GM12878 (cell line): ENCODE measurements around the gene COX15. TPM values are rescaled to one million over a fixed set of nuclear protein-coding genes. Genes with fewer than 3 reads are reported as not detected.

Source experiments
- ATAC-seq: fragments of 200-7000 bp; cut with Tn5 transposase; 3 replicates; pipeline ENCODE4 v1.9.1; 2020; ENCODE audit warnings: mild to moderate bottlenecking, moderate library complexity
- BruUV-seq: library from RNA; stranded (reverse); fragments of 400-500 nt; replicated peaks from 2 replicates; lab custom pipeline; 2021; lab: Mats Ljungman, UMichigan
- CTCF ChIA-PET: fragments of 300-600 bp; sonication (Branson Sonifier 250); formaldehyde crosslinking; extraction: SDS; loops from one replicate; lab custom pipeline; 2021; ENCODE audit warnings: inconsistent platforms; lab: Yijun Ruan, JAX
- POLR2A ChIA-PET: fragments of 350-600 bp; formaldehyde crosslinking; extraction: SDS; loops from one replicate; lab custom pipeline; 2021; ENCODE audit warnings: inconsistent platforms; lab: Charles Lee
- RAD21 ChIA-PET: fragments of 300-600 bp; sonication (Branson Sonifier 250); formaldehyde crosslinking; loops from one replicate; lab custom pipeline; 2023; ENCODE audit warnings: antibody characterized with exemption; ENCODE audit not compliant: unreplicated experiment; lab: Charles Lee
- SMC1A ChIA-PET: fragments of 300-600 bp; sonication (Branson Sonifier 250); formaldehyde crosslinking; loops from one replicate; lab custom pipeline; 2023; ENCODE audit not compliant: unreplicated experiment, uncharacterized antibody; lab: Charles Lee
- DNase-seq: peaks from one replicate; pipeline ENCODE4 v3.0.0-alpha.2; 2011; ENCODE audit warnings: low read depth, low spot score
- FAIRE-seq: peaks from 3 replicates; lab custom pipeline; 2011; peaks lifted over from hg19 to GRCh38; lab: Jason Lieb, UNC
- H2AFZ ChIP-seq: 2 replicates; pipeline ENCODE4 v1.6.0; 2011; ENCODE audit warnings: low read depth, low read length, control low read depth; ENCODE audit not compliant: control insufficient read depth
- H3K27ac ChIP-seq: 2 replicates; pipeline ENCODE4 v1.5.1; 2011; ENCODE audit warnings: control low read depth; ENCODE audit not compliant: control insufficient read depth, insufficient read depth
- H3K27me3 ChIP-seq, 2 experiments: replicated peaks in 1 of 2; 2 replicates each; pipeline versions ENCODE4 v1.6.0 to v1.6.1; 2011; ENCODE audit warnings: low read length in 1 of 2; ENCODE audit not compliant: control insufficient read depth in 2 of 2, insufficient read depth in 2 of 2
- H3K36me3 ChIP-seq, 2 experiments: 2 replicates each; pipeline ENCODE4 v1.5.1; 2011; ENCODE audit warnings: low read length in 1 of 2; ENCODE audit not compliant: control insufficient read depth in 2 of 2, insufficient read depth in 2 of 2
- H3K4me1 ChIP-seq: 2 replicates; pipeline ENCODE4 v1.6.1; 2011; ENCODE audit warnings: mild to moderate bottlenecking, low read length, moderate library complexity, mixed read lengths; ENCODE audit not compliant: control insufficient read depth, insufficient read depth
- H3K4me2 ChIP-seq: 2 replicates; pipeline ENCODE4 v1.6.0; 2011; ENCODE audit warnings: control low read depth; ENCODE audit not compliant: control insufficient read depth, insufficient read depth
- H3K4me3 ChIP-seq: fragments of 200-600 bp; sonication (generic); 2 replicates; pipeline ENCODE4 v1.5.1; 2016
- H3K79me2 ChIP-seq: 2 replicates; pipeline ENCODE4 v1.6.0; 2011; ENCODE audit warnings: low read length; ENCODE audit not compliant: control insufficient read depth, insufficient read depth
- H3K9ac ChIP-seq: 2 replicates; pipeline ENCODE4 v1.8.0; 2011; ENCODE audit warnings: low read length, control low read depth, mixed read lengths; ENCODE audit not compliant: control insufficient read depth, insufficient read depth
- H3K9me3 ChIP-seq: replicated peaks from 3 replicates; pipeline ENCODE4 v1.5.1; 2011; ENCODE audit warnings: mild to moderate bottlenecking, low read length; ENCODE audit not compliant: control insufficient read depth, insufficient read depth
- H4K20me1 ChIP-seq: 2 replicates; pipeline ENCODE4 v1.6.0; 2011; ENCODE audit not compliant: control insufficient read depth, insufficient read depth
- ELK1 ChIP-seq: IDR thresholded peaks from 2 replicates; pipeline ENCODE4 v1.6.1; 2012; ENCODE audit warnings: low read depth, low read length, improper control_type of control experiment
- IRF4 ChIP-seq: IDR thresholded peaks from 2 replicates; pipeline ENCODE4 v1.6.1; 2011; ENCODE audit warnings: low read depth, low read length
- JUND ChIP-seq: IDR thresholded peaks from 2 replicates; pipeline ENCODE4 v1.6.1; 2012; ENCODE audit warnings: low read depth, mild to moderate bottlenecking, low read length, improper control_type of control experiment, moderate library complexity
- KLF5 ChIP-seq: fragments of 450-650 bp; IDR thresholded peaks from 2 replicates; pipeline ENCODE4 v1.6.1; 2014; ENCODE audit warnings: mild to moderate bottlenecking; ENCODE audit not compliant: partially characterized antibody
- MYC ChIP-seq: IDR thresholded peaks from 2 replicates; pipeline ENCODE4 v1.6.1; 2011; ENCODE audit warnings: mild to moderate bottlenecking, low read length, moderate library complexity, inconsistent platforms; ENCODE audit not compliant: insufficient read depth, insufficient replicate concordance, insufficient read length, severe bottlenecking
- NFIC ChIP-seq: IDR thresholded peaks from 2 replicates; pipeline ENCODE4 v1.6.1; 2012; ENCODE audit warnings: low read depth, mild to moderate bottlenecking, inconsistent platforms, low read length, moderate library complexity
- POLR2AphosphoS5 ChIP-seq: IDR thresholded peaks from 2 replicates; pipeline ENCODE4 v1.6.1; 2011; ENCODE audit warnings: mild to moderate bottlenecking, low read length, inconsistent platforms
- RFX5 ChIP-seq: IDR thresholded peaks from 2 replicates; pipeline ENCODE4 v1.6.1; 2011; ENCODE audit warnings: low read depth, low read length, improper control_type of control experiment
- SREBF1 ChIP-seq: IDR thresholded peaks from 2 replicates; pipeline ENCODE4 v1.6.1; 2012; ENCODE audit warnings: mild to moderate bottlenecking, low read length
- SREBF2 ChIP-seq: IDR thresholded peaks from 2 replicates; pipeline ENCODE4 v1.6.1; 2012; ENCODE audit warnings: mild to moderate bottlenecking, low read length
- SRF ChIP-seq, 2 experiments: IDR thresholded peaks; 2 replicates each; pipeline ENCODE4 v1.6.1; 2011; ENCODE audit warnings: low read depth in 2 of 2, low read length in 2 of 2, mild to moderate bottlenecking in 1 of 2, moderate library complexity in 1 of 2
- WGBS: methylation state at CpG from one replicate; pipeline ENCODE4 v1.1.6; 2016; ENCODE audit warnings: low lambda C conversion rate; ENCODE audit not compliant: insufficient replicate concordance, insufficient coverage; ENCODE audit errors: missing lambda C conversion rate; 5-methylcytosine and 5-hydroxymethylcytosine counted together
- in situ Hi-C: fragments of 300-500 bp; cut with MboI; formaldehyde crosslinking; loops from 9 replicates; pipeline ENCODE4 v1.14.3; 2018; ENCODE audit warnings: mixed read lengths
- intact Hi-C: fragments of 100-400 bp; cut with micrococcal nuclease; formaldehyde crosslinking; loops from one replicate; pipeline ENCODE4 v1.14.2; 2022; ENCODE audit not compliant: unreplicated experiment
- polyA plus RNA-seq, 11 experiments: library from polyadenylated mRNA; depleted of rRNA in 4 of 11; unstranded in 6 of 11; stranded (reverse) in 5 of 11; fragments of >200 nt; fragmentation: Nextera tagmentation in 4 of 11; fragmentation: Illumina TruSeq in 1 of 11; extraction: Ambion mirVana in 4 of 11; extraction: Trizol in 1 of 11; gene quantifications; 1 replicate in 1 of 11; 2 replicates in 10 of 11; pipeline versions ENCODE4 v1.2.1 to v1.2.3, GENCODE V29; 2011 to 2016; ENCODE audit warnings: inconsistent platforms in 2 of 11, missing spikeins in 2 of 11, low read depth in 1 of 11
- total RNA-seq, 4 experiments: library from RNA; depleted of rRNA in 3 of 4; stranded (reverse); fragments of >200 nt in 3 of 4; fragmentation: Illumina TruSeq in 1 of 4; extraction: Trizol in 1 of 4; gene quantifications; 2 replicates each; pipeline versions ENCODE4 v1.2.1 to v1.2.3, GENCODE V29; 2013 to 2021

The COX15 gene
- total and polyA plus RNA-seq, 10 of the 15 experiments (the other 5 are each of a cell fraction or from before 2014, with no cell fraction given) = 30.2 to 50.7 (median 38.3) TPM

DNA sequence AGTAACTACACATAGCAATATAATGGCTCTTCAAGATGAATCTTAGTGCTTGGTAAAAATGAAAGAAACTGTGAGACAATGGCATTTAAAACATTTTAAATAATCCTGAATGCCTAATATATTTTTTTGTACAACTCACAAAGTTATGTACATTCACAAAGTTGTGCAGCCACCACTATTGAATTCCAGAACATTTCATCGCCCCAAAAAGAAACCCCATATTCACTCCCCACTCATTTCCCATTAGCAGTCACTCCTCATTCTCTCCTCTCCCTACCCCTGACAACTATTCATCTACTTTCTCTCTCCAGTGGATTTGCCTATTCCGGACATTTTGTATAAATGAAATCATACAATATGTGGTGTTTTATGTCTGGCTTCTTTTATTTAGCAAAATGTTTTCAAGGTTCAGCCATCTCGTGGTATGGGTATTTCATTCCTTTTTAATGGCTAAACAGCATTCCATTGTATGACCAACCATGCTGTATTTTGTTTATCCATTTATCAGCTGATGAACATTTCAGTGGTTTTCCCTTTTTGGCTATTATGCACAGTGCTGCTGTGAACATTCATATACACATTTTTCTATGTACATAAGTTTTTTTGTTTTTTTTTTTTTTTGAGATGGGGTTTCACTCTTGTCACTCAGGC, 37.9 kb downstream of the COX15 start (continued):
- TF ChIP-seq ELK1 = no peak
- TF ChIP-seq NFIC = no peak
- TF ChIP-seq IRF4 = no peak
- TF ChIP-seq SRF (IDR thresholded peaks at IDR 0.05; ENCODE audit: low read depth in 2 of 2, low read length in 2 of 2) = no peak
- TF ChIP-seq SREBF2 = no peak
- TF ChIP-seq POLR2AphosphoS5 = no peak
- no peak for TF ChIP-seq RFX5
- TF ChIP-seq KLF5 = no peak
- no peak for TF ChIP-seq MYC

DNA sequence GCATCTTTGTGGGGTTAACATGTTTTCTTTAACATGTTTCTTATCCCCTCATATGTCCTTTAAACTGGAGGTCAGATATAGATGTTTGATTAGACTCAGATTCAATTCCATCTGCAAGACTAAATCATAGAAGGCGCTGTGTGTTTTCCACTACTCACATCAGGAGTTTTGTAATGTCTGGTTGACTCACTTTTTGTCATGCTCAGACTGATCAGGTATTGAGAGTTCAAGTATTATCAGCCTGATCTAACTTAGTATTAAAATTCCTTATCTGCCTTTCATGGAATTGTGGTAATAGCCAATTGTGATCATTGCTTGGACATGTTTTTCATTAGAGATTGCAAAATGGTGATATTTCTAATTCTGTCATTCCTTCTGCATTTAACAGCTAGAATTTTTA, 42.5 kb downstream of the COX15 start:
- WGBS = 100% methylated on average over 1 of the region's 1 CpG
- ChIA-PET POLR2A (no interaction called here), SMC1A (no interaction called here), CTCF (no interaction called here), RAD21 (no interaction called here)
- H3K4me3 ChIP-seq = no peak overlapping the region
- intact Hi-C loops = no loop called here
- no peak overlapping the region for H3K9ac ChIP-seq
- DNase-seq (no peak), ATAC-seq (no peak), FAIRE-seq (no peak)
- H3K9me3 ChIP-seq = no peaks in the 10 kb centered on the region
- in situ Hi-C loops = no loop called here
- no peak overlapping the region for H3K4me2 ChIP-seq
- peaks cover 0 to 3% of the 10 kb centered on the region in 2 experiments; a peak in 1 of 4 replicates for H3K36me3 ChIP-seq
- no peaks in the 10 kb centered on the region for H3K27me3 ChIP-seq
- no peak overlapping the region for H3K27ac ChIP-seq
- peaks cover 4% of the 10 kb centered on the region; the same call in 1 of the 2 replicates for H3K4me1 ChIP-seq
- no peak overlapping the region for H2AFZ ChIP-seq
- TF ChIP-seq JUND = no peak
- no peak for TF ChIP-seq SREBF1
- H3K79me2 ChIP-seq = no peaks in the 10 kb centered on the region
- no peaks in the 10 kb centered on the region for H4K20me1 ChIP-seq
- BruUV-seq = no TSS peak
